PC-9 (cell line): ENCODE measurements around the gene DIP2C.

Source experiments
- EZH2 ChIP-seq: fragments of 200-600 bp; sonication (generic); IDR thresholded peaks from 2 replicates; pipeline ENCODE4 v1.8.0; 2017; ENCODE audit warnings: antibody characterized with exemption, low read depth
- TF ChIP-seq, protein P1 (sequence below): fragments of 200-600 bp; sonication (generic); conservative IDR thresholded peaks from 2 replicates; pipeline ENCODE4 v1.6.1; 2017; ENCODE audit warnings: mixed run types, antibody characterized with exemption, mild to moderate bottlenecking, moderate library complexity

DNA sequence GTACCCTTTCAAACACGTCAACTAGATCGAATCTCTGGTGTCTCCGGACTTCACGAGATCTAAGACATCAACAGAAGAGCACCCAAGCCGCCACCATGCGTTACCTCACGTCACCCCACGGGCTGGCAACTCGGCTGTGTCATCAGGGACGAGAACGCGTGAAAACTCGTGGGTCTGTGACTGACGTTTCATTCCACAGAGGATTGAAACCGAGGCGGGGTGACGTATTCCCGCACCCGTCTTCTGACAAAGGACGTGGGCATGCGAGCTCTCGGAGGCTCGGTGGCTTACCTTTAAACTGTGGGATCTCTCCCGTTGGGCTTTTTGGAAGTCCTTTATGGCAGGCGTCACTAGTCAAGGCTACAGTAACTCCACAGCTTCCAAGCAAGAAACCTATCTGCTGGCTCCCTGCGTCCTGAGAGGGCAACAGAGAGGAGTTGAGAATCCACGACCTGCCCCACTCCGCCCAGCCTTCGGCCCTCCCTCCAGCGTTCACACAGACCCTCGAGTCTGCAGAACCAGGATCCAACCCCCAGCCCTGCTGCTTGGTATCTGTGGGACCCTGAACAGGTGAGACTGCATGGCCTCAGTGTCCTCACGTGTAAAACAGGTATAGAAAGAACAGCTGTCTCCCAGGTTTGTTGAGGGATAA lies 298.9 kb downstream of the DIP2C start:
- TF ChIP-seq, protein P1, sequence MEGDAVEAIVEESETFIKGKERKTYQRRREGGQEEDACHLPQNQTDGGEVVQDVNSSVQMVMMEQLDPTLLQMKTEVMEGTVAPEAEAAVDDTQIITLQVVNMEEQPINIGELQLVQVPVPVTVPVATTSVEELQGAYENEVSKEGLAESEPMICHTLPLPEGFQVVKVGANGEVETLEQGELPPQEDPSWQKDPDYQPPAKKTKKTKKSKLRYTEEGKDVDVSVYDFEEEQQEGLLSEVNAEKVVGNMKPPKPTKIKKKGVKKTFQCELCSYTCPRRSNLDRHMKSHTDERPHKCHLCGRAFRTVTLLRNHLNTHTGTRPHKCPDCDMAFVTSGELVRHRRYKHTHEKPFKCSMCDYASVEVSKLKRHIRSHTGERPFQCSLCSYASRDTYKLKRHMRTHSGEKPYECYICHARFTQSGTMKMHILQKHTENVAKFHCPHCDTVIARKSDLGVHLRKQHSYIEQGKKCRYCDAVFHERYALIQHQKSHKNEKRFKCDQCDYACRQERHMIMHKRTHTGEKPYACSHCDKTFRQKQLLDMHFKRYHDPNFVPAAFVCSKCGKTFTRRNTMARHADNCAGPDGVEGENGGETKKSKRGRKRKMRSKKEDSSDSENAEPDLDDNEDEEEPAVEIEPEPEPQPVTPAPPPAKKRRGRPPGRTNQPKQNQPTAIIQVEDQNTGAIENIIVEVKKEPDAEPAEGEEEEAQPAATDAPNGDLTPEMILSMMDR, result no peak
- TF ChIP-seq EZH2, result no peak
